ENCODE results near the gene UGT1A8.
"Not testable (repeated sequence)": the region's sequence is repeated elsewhere in the genome, so short reads cannot be mapped to it uniquely, and the experiment has no call there.

Gene UGT1A8

GRCh38 chr2:233643128-233643527 is 25.7 kb downstream of the UGT1A8 start:
- TF ChIP-seq EZH2 (IDR thresholded peaks at IDR 0.05; ENCODE audit: borderline replicate concordance, low read length), result no peak
- peak; percentile 29; the same call in 1 of the 2 replicates for TF ChIP-seq CTCF (IDR thresholded peaks at IDR 0.05; ENCODE audit: low read length)
- Histone ChIP-seq H3K9me3 (ENCODE audit: low read length) (no peaks in the 10 kb centered on the region), H3K9ac (ENCODE audit: low read length) (no peak overlapping the region), H3K4me2 (ENCODE audit: low read length) (no peak overlapping the region), H3K36me3 (ENCODE audit: insufficient read depth, low read length) (no peaks in the 10 kb centered on the region), H3K27ac (ENCODE audit: low read depth, low read length, poor library complexity, severe bottlenecking) (no peak overlapping the region), H3K4me1 (ENCODE audit: insufficient read depth, low read length, severe bottlenecking) (peaks cover 6% of the 10 kb centered on the region), H3F3A (ENCODE audit: insufficient read depth, low read length) (no peaks in the 10 kb centered on the region), H3K27me3 (ENCODE audit: insufficient read depth, low read length) (no peaks in the 10 kb centered on the region), H2AFZ (ENCODE audit: low read length) (no peak overlapping the region), H3K79me2 (ENCODE audit: insufficient read depth, low read length) (no peaks in the 10 kb centered on the region), H3K4me3 (ENCODE audit: low read depth, low read length, poor library complexity, severe bottlenecking) (no peak overlapping the region), H3K9me2 (ENCODE audit: low read depth, low read length) (no peaks in the 10 kb centered on the region), H4K20me1 (ENCODE audit: insufficient read depth, low read length) (no peaks in the 10 kb centered on the region)

GRCh38 chr2:233646033-233646432 is 28.6 kb downstream of the UGT1A8 start:
- H3K9me3 ChIP-seq (ENCODE audit: low read length); H3K27ac ChIP-seq (ENCODE audit: low read depth, low read length, poor library complexity, severe bottlenecking): not testable (repeated sequence)

GRCh38 chr2:233650981-233651380 is 33.5 kb downstream of the UGT1A8 start:
- Histone ChIP-seq H3F3A (ENCODE audit: insufficient read depth, low read length) (no peaks in the 10 kb centered on the region), H3K4me1 (ENCODE audit: insufficient read depth, low read length, severe bottlenecking) (no peaks in the 10 kb centered on the region)

More at GRCh38 chr2:233646033-233646432, 28.6 kb downstream of the UGT1A8 start:
- H3K4me3 ChIP-seq (ENCODE audit: low read depth, low read length, poor library complexity, severe bottlenecking); H3K27me3 ChIP-seq (ENCODE audit: insufficient read depth, low read length); H3K36me3 ChIP-seq (ENCODE audit: insufficient read depth, low read length); H3K4me2 ChIP-seq (ENCODE audit: low read length); H3F3A ChIP-seq (ENCODE audit: insufficient read depth, low read length); H3K4me1 ChIP-seq (ENCODE audit: insufficient read depth, low read length, severe bottlenecking); H3K79me2 ChIP-seq (ENCODE audit: insufficient read depth, low read length); H2AFZ ChIP-seq (ENCODE audit: low read length); H3K9me2 ChIP-seq (ENCODE audit: low read depth, low read length); H4K20me1 ChIP-seq (ENCODE audit: insufficient read depth, low read length); H3K9ac ChIP-seq (ENCODE audit: low read length): not testable (repeated sequence)

More at GRCh38 chr2:233650981-233651380, 33.5 kb downstream of the UGT1A8 start:
- no peaks in the 10 kb centered on the region for H4K20me1 ChIP-seq (ENCODE audit: insufficient read depth, low read length)
- H3K4me2 ChIP-seq (ENCODE audit: low read length), result no peak overlapping the region
- no peak for TF ChIP-seq EZH2 (IDR thresholded peaks at IDR 0.05; ENCODE audit: borderline replicate concordance, low read length)
- no peak for TF ChIP-seq CTCF (IDR thresholded peaks at IDR 0.05; ENCODE audit: low read length)
- no peak overlapping the region for H3K27ac ChIP-seq (ENCODE audit: low read depth, low read length, poor library complexity, severe bottlenecking)
- no peak overlapping the region for H3K9ac ChIP-seq (ENCODE audit: low read length)
- no peaks in the 10 kb centered on the region for H3K9me2 ChIP-seq (ENCODE audit: low read depth, low read length)
- no peaks in the 10 kb centered on the region for H3K36me3 ChIP-seq (ENCODE audit: insufficient read depth, low read length)
- no peak overlapping the region for H3K4me3 ChIP-seq (ENCODE audit: low read depth, low read length, poor library complexity, severe bottlenecking)
- no peak overlapping the region for H2AFZ ChIP-seq (ENCODE audit: low read length)
- no peaks in the 10 kb centered on the region for H3K79me2 ChIP-seq (ENCODE audit: insufficient read depth, low read length)
- no peaks in the 10 kb centered on the region for H3K9me3 ChIP-seq (ENCODE audit: low read length)
- no peaks in the 10 kb centered on the region for H3K27me3 ChIP-seq (ENCODE audit: insufficient read depth, low read length)
